ENCODE data around the gene POLR2F.

Gene POLR2F

DNA sequence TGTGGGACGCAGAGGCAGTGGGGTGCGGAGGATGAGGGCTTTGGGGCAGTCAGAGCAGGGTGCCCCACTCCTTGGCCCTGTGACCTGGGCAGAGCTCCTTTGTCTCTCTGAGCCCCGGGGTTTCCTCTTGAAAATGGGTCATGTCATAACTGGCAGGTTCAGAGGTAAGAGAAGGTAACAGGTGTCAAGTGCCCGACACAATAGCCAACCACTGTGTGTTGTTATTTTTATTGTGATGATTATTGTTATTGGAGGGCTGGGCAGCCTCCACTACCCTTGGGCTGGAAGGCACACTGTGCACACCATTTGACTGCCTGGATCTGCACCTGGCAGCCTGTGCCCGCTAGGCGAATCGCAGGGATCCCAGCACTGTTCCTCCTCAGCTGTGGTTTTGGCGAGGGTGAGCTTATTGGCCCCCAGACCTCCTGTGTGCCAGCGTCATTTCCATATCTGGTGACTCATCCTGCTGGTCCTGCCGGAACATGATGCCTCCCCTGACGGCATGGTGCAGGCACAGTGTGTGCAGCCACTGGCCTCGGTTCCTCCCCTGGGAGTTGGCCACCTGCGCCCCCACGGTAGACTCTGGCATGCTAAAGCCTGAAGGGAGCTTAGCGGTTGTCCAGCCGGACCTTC, 46.3 kb downstream of the POLR2F start:
- TF ChIP-seq, protein P1, sequence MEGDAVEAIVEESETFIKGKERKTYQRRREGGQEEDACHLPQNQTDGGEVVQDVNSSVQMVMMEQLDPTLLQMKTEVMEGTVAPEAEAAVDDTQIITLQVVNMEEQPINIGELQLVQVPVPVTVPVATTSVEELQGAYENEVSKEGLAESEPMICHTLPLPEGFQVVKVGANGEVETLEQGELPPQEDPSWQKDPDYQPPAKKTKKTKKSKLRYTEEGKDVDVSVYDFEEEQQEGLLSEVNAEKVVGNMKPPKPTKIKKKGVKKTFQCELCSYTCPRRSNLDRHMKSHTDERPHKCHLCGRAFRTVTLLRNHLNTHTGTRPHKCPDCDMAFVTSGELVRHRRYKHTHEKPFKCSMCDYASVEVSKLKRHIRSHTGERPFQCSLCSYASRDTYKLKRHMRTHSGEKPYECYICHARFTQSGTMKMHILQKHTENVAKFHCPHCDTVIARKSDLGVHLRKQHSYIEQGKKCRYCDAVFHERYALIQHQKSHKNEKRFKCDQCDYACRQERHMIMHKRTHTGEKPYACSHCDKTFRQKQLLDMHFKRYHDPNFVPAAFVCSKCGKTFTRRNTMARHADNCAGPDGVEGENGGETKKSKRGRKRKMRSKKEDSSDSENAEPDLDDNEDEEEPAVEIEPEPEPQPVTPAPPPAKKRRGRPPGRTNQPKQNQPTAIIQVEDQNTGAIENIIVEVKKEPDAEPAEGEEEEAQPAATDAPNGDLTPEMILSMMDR (IDR thresholded peaks at IDR 0.05; ENCODE audit: poor library complexity, severe bottlenecking) = peak; percentile 17
- ATAC-seq (ENCODE audit: low read depth) (peak; percentile 84), DNase-seq (ENCODE audit: low spot score) (peak; percentile 88)
- Histone ChIP-seq H3K36me3 (ENCODE audit: low read depth) (no peaks in the 10 kb centered on the region), H3K9me3 (ENCODE audit: severe bottlenecking) (no peaks in the 10 kb centered on the region), H3K27ac (ENCODE audit: poor library complexity, severe bottlenecking) (peak overlapping the region; percentile 71), H3K4me1 (ENCODE audit: insufficient read depth, poor library complexity, severe bottlenecking) (peaks cover 24% of the 10 kb centered on the region), H3K4me3 (ENCODE audit: severe bottlenecking) (no peak overlapping the region), H3K27me3 (ENCODE audit: insufficient read depth, poor library complexity, severe bottlenecking) (no peaks in the 10 kb centered on the region)

DNA sequence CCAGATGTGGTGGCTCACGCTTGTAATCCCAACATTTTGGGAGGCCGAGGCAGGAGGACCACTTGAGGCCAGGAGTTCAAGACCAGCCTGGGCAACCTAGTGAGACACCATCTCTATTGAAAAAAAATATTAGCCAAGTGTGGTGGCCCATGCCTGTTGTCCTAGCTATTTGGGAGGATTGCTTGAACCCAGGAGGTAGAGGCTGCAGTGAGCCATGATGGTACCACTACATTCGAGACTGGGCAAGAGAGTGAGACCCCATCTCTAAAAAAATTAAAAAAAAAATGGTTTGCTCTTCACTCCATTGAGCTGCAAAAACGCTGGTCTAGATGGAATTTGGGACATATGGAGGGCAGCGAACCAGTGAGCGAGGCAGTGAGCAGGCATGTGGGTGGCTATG, 52.4 kb downstream of the POLR2F start:
- H3K27me3 ChIP-seq (ENCODE audit: insufficient read depth, poor library complexity, severe bottlenecking) = no peaks in the 10 kb centered on the region
- TF ChIP-seq, protein P1 (IDR thresholded peaks at IDR 0.05; ENCODE audit: poor library complexity, severe bottlenecking) = no peak
- H3K9me3 ChIP-seq (ENCODE audit: severe bottlenecking) = no peaks in the 10 kb centered on the region
- no peaks in the 10 kb centered on the region for H3K4me1 ChIP-seq (ENCODE audit: insufficient read depth, poor library complexity, severe bottlenecking)
- DNase-seq (ENCODE audit: low spot score) (no peak), ATAC-seq (ENCODE audit: low read depth) (no peak)
- no peak overlapping the region for H3K27ac ChIP-seq (ENCODE audit: poor library complexity, severe bottlenecking)
- no peaks in the 10 kb centered on the region for H3K36me3 ChIP-seq (ENCODE audit: low read depth)
- no peak overlapping the region for H3K4me3 ChIP-seq (ENCODE audit: severe bottlenecking)

DNA sequence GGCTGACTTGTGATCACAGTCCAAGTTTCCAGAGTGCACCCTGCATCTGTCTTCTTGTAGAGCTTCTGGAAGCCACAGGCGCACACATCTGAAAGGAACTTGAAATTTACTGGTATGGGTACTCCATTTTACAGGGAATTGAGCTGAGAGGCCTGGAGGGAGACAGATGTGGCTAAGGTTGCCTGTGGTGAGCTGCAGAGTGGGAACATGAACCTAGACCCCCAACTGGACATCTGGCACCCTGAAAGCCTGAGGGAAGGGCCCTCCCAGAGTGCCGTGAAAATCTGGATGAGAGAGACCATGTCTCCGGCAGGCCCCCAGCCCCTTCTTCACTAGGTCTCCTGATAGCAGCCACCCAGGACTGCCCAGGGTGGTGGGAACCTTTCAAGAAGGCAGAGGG, 53.4 kb downstream of the POLR2F start:
- no peak for ATAC-seq (ENCODE audit: low read depth)
- H3K4me1 ChIP-seq (ENCODE audit: insufficient read depth, poor library complexity, severe bottlenecking) = no peaks in the 10 kb centered on the region
- no peak overlapping the region for H3K4me3 ChIP-seq (ENCODE audit: severe bottlenecking)
- no peak overlapping the region for H3K27ac ChIP-seq (ENCODE audit: poor library complexity, severe bottlenecking)
- TF ChIP-seq, protein P1 (IDR thresholded peaks at IDR 0.05; ENCODE audit: poor library complexity, severe bottlenecking) = no peak
- no peaks in the 10 kb centered on the region for H3K36me3 ChIP-seq (ENCODE audit: low read depth)
- no peaks in the 10 kb centered on the region for H3K27me3 ChIP-seq (ENCODE audit: insufficient read depth, poor library complexity, severe bottlenecking)
- no peaks in the 10 kb centered on the region for H3K9me3 ChIP-seq (ENCODE audit: severe bottlenecking)
- DNase-seq (ENCODE audit: low spot score) = no peak

DNA sequence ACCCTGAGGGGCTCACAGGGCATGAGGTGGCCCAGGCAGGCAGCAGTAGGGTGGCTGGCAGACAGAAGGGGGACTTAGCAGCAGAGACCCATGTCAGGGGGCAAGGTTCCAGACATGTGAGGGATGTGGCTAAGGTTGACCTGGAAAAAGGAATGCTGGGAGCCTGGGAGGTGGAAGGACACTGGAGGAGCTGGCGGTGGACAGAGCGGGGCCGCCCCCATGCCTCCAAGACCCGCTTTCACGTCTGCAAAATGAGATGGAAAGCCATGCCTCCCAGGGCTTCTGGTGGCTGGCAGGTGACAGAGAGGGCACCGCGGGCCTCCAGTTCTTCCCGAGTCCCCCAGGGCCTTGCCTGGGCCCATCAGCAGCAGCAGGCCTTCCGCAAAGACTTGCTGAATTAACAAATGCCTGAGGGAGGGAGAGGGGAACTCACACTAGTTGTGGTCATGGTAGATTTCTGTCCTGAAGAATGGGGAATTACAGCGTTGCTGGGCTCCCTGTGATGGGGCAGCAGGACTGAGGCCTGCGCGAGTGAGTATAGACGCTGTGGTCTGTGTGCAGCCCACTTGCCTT, 53.9 kb downstream of the POLR2F start:
- no peak overlapping the region for H3K27ac ChIP-seq (ENCODE audit: poor library complexity, severe bottlenecking)
- H3K27me3 ChIP-seq (ENCODE audit: insufficient read depth, poor library complexity, severe bottlenecking) = no peaks in the 10 kb centered on the region
- no peak for ATAC-seq (ENCODE audit: low read depth)
- no peak for DNase-seq (ENCODE audit: low spot score)
- no peak overlapping the region for H3K4me3 ChIP-seq (ENCODE audit: severe bottlenecking)
- H3K4me1 ChIP-seq (ENCODE audit: insufficient read depth, poor library complexity, severe bottlenecking) = no peaks in the 10 kb centered on the region
- no peaks in the 10 kb centered on the region for H3K36me3 ChIP-seq (ENCODE audit: low read depth)
- H3K9me3 ChIP-seq (ENCODE audit: severe bottlenecking) = no peaks in the 10 kb centered on the region
- TF ChIP-seq, protein P1 (IDR thresholded peaks at IDR 0.05; ENCODE audit: poor library complexity, severe bottlenecking) = no peak

Measured in RWPE2 (cell line).